Measurements from ENCODE around the gene LCP2.

Gene LCP2

GRCh38 chr5:170289764-170290163 lies 7.8 kb downstream of the LCP2 start:
- TF ChIP-seq CREB5 (CRISPR knock-in tag; IDR thresholded peaks at IDR 0.05; ENCODE audit: low read depth) (no peak), ESRRG (CRISPR knock-in tag; IDR thresholded peaks at IDR 0.05) (no peak), PATZ1 (CRISPR knock-in tag; IDR thresholded peaks at IDR 0.05; ENCODE audit: borderline replicate concordance) (no peak), TCF4 (CRISPR knock-in tag; IDR thresholded peaks at IDR 0.05; ENCODE audit: borderline replicate concordance) (no peak), RARB (CRISPR knock-in tag; IDR thresholded peaks at IDR 0.05) (no peak), ZFP3 (CRISPR knock-in tag; IDR thresholded peaks at IDR 0.05) (no peak), TSHZ2 (CRISPR knock-in tag; IDR thresholded peaks at IDR 0.05) (no peak), BACH2 (CRISPR knock-in tag; IDR thresholded peaks at IDR 0.05; ENCODE audit: borderline replicate concordance) (no peak), OSR1 (CRISPR knock-in tag; IDR thresholded peaks at IDR 0.05) (no peak), ZC3H10 (CRISPR knock-in tag; IDR thresholded peaks at IDR 0.05) (no peak), ARNTL (CRISPR knock-in tag; IDR thresholded peaks at IDR 0.05; ENCODE audit: borderline replicate concordance, low read depth) (no peak)
- TF ChIP-seq, protein P1, sequence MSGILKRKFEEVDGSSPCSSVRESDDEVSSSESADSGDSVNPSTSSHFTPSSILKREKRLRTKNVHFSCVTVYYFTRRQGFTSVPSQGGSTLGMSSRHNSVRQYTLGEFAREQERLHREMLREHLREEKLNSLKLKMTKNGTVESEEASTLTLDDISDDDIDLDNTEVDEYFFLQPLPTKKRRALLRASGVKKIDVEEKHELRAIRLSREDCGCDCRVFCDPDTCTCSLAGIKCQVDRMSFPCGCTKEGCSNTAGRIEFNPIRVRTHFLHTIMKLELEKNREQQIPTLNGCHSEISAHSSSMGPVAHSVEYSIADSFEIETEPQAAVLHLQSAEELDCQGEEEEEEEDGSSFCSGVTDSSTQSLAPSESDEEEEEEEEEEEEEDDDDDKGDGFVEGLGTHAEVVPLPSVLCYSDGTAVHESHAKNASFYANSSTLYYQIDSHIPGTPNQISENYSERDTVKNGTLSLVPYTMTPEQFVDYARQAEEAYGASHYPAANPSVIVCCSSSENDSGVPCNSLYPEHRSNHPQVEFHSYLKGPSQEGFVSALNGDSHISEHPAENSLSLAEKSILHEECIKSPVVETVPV (CRISPR knock-in tag; IDR thresholded peaks at IDR 0.05): no peak

DNA sequence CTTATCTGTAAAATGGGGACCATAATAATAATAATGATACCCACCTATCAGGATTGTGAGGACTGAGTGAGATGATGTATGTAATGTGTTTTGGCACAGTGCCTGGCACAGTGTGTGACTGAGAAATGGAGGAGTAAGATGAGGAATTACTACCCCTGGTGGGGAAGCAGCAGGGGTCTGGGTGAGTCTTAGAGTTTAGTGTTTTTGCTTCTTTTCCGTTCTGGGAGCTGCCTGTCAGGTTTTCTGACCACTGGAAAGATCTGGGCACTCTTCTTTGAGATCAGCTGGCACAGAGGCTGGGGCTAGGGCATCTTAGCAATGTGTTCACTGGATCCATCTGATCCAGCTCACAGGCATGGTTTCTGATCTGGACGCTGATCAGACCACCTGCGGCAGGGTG lies 8.5 kb downstream of the LCP2 start:
- no peak for TF ChIP-seq OSR1 (CRISPR knock-in tag; IDR thresholded peaks at IDR 0.05)
- ATAC-seq: no peak

More at GRCh38 chr5:170289764-170290163, 7.8 kb downstream of the LCP2 start:
- ATAC-seq: no peak

DNA sequence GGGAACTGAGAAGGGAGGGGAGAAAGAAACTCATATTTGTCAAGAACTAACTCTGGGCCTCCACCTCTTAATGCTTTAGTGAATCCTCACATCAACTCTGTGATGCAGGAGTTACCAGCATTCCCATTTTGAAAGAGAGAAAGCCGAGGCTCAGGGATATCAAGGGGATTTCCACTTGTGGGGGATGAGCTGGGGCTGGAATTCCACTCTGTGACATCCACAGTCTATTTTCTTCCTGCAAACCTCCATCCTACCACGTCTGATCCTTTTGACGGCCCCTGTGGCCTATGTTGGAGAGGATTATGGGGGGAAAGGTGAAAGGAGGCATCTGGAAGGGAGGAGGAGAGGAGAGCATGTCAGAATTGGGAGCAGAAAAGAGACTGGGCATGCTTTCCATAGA lies 9.0 kb downstream of the LCP2 start:
- no peak for TF ChIP-seq PATZ1 (CRISPR knock-in tag; IDR thresholded peaks at IDR 0.05; ENCODE audit: borderline replicate concordance)
- TF ChIP-seq ESRRG (CRISPR knock-in tag; IDR thresholded peaks at IDR 0.05): no peak
- TF ChIP-seq, protein P1 (CRISPR knock-in tag; IDR thresholded peaks at IDR 0.05): no peak
- TF ChIP-seq ZNF565 (CRISPR knock-in tag; conservative IDR thresholded peaks at IDR 0.05; ENCODE audit: low read depth): no peak
- TF ChIP-seq ZC3H10 (CRISPR knock-in tag; IDR thresholded peaks at IDR 0.05): no peak
- TF ChIP-seq PPARA (CRISPR knock-in tag; IDR thresholded peaks at IDR 0.05; ENCODE audit: borderline replicate concordance): no peak
- no peak for TF ChIP-seq ZNF70 (CRISPR knock-in tag; IDR thresholded peaks at IDR 0.05)
- TF ChIP-seq, protein P2, sequence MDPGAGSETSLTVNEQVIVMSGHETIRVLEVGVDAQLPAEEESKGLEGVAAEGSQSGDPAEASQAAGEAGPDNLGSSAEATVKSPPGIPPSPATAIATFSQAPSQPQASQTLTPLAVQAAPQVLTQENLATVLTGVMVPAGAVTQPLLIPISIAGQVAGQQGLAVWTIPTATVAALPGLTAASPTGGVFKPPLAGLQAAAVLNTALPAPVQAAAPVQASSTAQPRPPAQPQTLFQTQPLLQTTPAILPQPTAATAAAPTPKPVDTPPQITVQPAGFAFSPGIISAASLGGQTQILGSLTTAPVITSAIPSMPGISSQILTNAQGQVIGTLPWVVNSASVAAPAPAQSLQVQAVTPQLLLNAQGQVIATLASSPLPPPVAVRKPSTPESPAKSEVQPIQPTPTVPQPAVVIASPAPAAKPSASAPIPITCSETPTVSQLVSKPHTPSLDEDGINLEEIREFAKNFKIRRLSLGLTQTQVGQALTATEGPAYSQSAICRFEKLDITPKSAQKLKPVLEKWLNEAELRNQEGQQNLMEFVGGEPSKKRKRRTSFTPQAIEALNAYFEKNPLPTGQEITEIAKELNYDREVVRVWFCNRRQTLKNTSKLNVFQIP (CRISPR knock-in tag; IDR thresholded peaks at IDR 0.05; ENCODE audit: borderline replicate concordance, low read depth): no peak
- ATAC-seq: no peak

Measured in SK-N-SH treated with all-trans-retinoic acid at 6 μM for 48 hours (cell line).